CD14-positive monocyte (primary cell): ENCODE measurements around the gene HNF4A. TPM values are rescaled to one million over a fixed set of nuclear protein-coding genes. Genes with fewer than 3 reads are reported as not detected.

ENCODE experiments used
- DNase-seq, 3 donors: peaks; one replicate each; pipeline ENCODE4 v3.0.0-alpha.2; 2011 to 2022
- H2AFZ ChIP-seq: 2 replicates; pipeline ENCODE4 v1.6.0; 2012; ENCODE audit warnings: mild to moderate bottlenecking, low read depth, low read length, inconsistent platforms; ENCODE audit not compliant: insufficient read depth, poor library complexity, severe bottlenecking
- H3K27ac ChIP-seq, 2 donors: 1 replicate in 1 of 2; 2 replicates in 1 of 2; pipeline ENCODE4 v1.5.1; 2012 to 2013; ENCODE audit warnings: low read length in 2 of 2, control low read depth in 1 of 2, inconsistent platforms in 1 of 2, low read depth in 1 of 2, mild to moderate bottlenecking in 1 of 2
- H3K27me3 ChIP-seq, 2 donors: one replicate each; pipeline versions ENCODE4 v1.6.0 to v1.6.1; 2011 to 2013; ENCODE audit warnings: low read length in 2 of 2; ENCODE audit not compliant: control insufficient read depth in 2 of 2, insufficient read depth in 2 of 2
- H3K36me3 ChIP-seq, 2 donors: replicated peaks in 1 of 2; 1 replicate in 1 of 2; 2 replicates in 1 of 2; pipeline versions ENCODE4 v1.5.1 to v1.6.1; 2012 to 2013; ENCODE audit warnings: low read length in 2 of 2, control low read depth in 1 of 2, inconsistent platforms in 1 of 2, mild to moderate bottlenecking in 1 of 2; ENCODE audit not compliant: insufficient read depth in 2 of 2, control insufficient read depth in 1 of 2
- H3K4me1 ChIP-seq, 2 donors: 1 replicate in 1 of 2; 2 replicates in 1 of 2; pipeline versions ENCODE4 v1.5.1 to v1.6.1; 2012 to 2013; ENCODE audit warnings: low read length in 2 of 2, control low read depth in 1 of 2, inconsistent platforms in 1 of 2, mild to moderate bottlenecking in 1 of 2, moderate library complexity in 1 of 2; ENCODE audit not compliant: insufficient read depth in 2 of 2, control insufficient read depth in 1 of 2
- H3K4me2 ChIP-seq: replicated peaks from 2 replicates; pipeline ENCODE3; 2012; ENCODE audit warnings: low read length, moderate library complexity, mild to moderate bottlenecking; ENCODE audit not compliant: poor library complexity, severe bottlenecking; ENCODE audit errors: extremely low read depth
- H3K4me3 ChIP-seq, 3 experiments: fragments of 200-600 bp in 1 of 3; sonication (generic) in 1 of 3; replicated peaks in 1 of 3; 1 replicate in 2 of 3; 2 replicates in 1 of 3; pipeline ENCODE4 v1.5.1; 2011 to 2013; ENCODE audit warnings: low read length in 3 of 3, mild to moderate bottlenecking in 3 of 3, control low read depth in 2 of 3, low read depth in 2 of 3, inconsistent platforms in 1 of 3, moderate library complexity in 1 of 3
- H3K79me2 ChIP-seq: 2 replicates; pipeline ENCODE4 v1.6.0; 2012; ENCODE audit warnings: mild to moderate bottlenecking, control low read depth, inconsistent platforms, low read length, moderate library complexity; ENCODE audit not compliant: insufficient read depth
- H3K9ac ChIP-seq: 2 replicates; pipeline ENCODE4 v1.6.0; 2017; ENCODE audit warnings: low read length, mild to moderate bottlenecking; ENCODE audit not compliant: insufficient read depth, poor library complexity, severe bottlenecking
- H3K9me3 ChIP-seq, 2 donors: replicated peaks in 1 of 2; 1 replicate in 1 of 2; 2 replicates in 1 of 2; pipeline versions ENCODE4 v1.5.1 to v1.6.1; 2012 to 2013; ENCODE audit warnings: low read length in 2 of 2, control low read depth in 1 of 2; ENCODE audit not compliant: control insufficient read depth in 1 of 2, insufficient read depth in 1 of 2
- H4K20me1 ChIP-seq: 2 replicates; pipeline ENCODE4 v1.6.0; 2012; ENCODE audit warnings: mild to moderate bottlenecking, low read length, control low read depth, moderate library complexity; ENCODE audit not compliant: insufficient read depth
- H3K27ac Mint-ChIP-seq, 7 donors: one replicate each; pipeline ENCODE4 v1.8.0; 2020; ENCODE audit warnings: mild to moderate bottlenecking in 7 of 7, mixed read lengths in 7 of 7, moderate library complexity in 6 of 7, inconsistent platforms in 2 of 7
- H3K27me3 Mint-ChIP-seq, 3 donors: one replicate each; pipeline ENCODE4 v1.8.0; 2021 to 2022; ENCODE audit warnings: low read depth in 3 of 3, mild to moderate bottlenecking in 3 of 3, mixed read lengths in 3 of 3, moderate library complexity in 3 of 3, inconsistent platforms in 1 of 3
- H3K36me3 Mint-ChIP-seq, 2 donors: one replicate each; pipeline ENCODE4 v1.8.0; 2020; ENCODE audit warnings: mixed read lengths in 2 of 2, inconsistent platforms in 1 of 2, mild to moderate bottlenecking in 1 of 2
- H3K4me1 Mint-ChIP-seq: one replicate; pipeline ENCODE4 v1.8.0; 2020; ENCODE audit warnings: mild to moderate bottlenecking, mixed read lengths
- H3K4me3 Mint-ChIP-seq, 2 donors: one replicate each; pipeline ENCODE4 v1.8.0; 2020; ENCODE audit warnings: mild to moderate bottlenecking in 2 of 2, mixed read lengths in 2 of 2, moderate library complexity in 1 of 2
- H3K9me3 Mint-ChIP-seq, 7 donors: one replicate each; pipeline ENCODE4 v1.8.0; 2020 to 2022; ENCODE audit warnings: mixed read lengths in 7 of 7, mild to moderate bottlenecking in 6 of 7, moderate library complexity in 6 of 7, inconsistent platforms in 2 of 7
- whole genome bisulfite sequencing: methylation state at CpG from one replicate; pipeline ENCODE4 v1.1.5; 2013; ENCODE audit warnings: missing lambda C conversion rate; ENCODE audit not compliant: insufficient coverage; 5-methylcytosine and 5-hydroxymethylcytosine counted together
- intact Hi-C, 2 donors: fragments of 100-400 bp; cut with micrococcal nuclease; formaldehyde crosslinking; loops; one replicate each; pipeline versions ENCODE4 v1.15.0 to v1.15.1; 2023
- polyA plus RNA-seq, 3 donors: library from polyadenylated mRNA; depleted of rRNA in 1 of 3; unstranded in 2 of 3; stranded (reverse) in 1 of 3; fragments of 300-500 nt in 2 of 3; fragments of >200 nt in 1 of 3; fragmentation: Illumina TruSeq in 2 of 3; gene quantifications; 1 replicate in 2 of 3; 2 replicates in 1 of 3; pipeline ENCODE4 v1.2.3, GENCODE V29; 2012 to 2021
- TF ChIP-seq, protein P1 (sequence below): fragments of 200-600 bp; IDR thresholded peaks from one replicate; pipeline ENCODE4 v1.8.0; 2022; ENCODE audit warnings: antibody characterized with exemption, mild to moderate bottlenecking

Gene HNF4A
- polyA plus RNA-seq, 3 donors, result not detected

DNA sequence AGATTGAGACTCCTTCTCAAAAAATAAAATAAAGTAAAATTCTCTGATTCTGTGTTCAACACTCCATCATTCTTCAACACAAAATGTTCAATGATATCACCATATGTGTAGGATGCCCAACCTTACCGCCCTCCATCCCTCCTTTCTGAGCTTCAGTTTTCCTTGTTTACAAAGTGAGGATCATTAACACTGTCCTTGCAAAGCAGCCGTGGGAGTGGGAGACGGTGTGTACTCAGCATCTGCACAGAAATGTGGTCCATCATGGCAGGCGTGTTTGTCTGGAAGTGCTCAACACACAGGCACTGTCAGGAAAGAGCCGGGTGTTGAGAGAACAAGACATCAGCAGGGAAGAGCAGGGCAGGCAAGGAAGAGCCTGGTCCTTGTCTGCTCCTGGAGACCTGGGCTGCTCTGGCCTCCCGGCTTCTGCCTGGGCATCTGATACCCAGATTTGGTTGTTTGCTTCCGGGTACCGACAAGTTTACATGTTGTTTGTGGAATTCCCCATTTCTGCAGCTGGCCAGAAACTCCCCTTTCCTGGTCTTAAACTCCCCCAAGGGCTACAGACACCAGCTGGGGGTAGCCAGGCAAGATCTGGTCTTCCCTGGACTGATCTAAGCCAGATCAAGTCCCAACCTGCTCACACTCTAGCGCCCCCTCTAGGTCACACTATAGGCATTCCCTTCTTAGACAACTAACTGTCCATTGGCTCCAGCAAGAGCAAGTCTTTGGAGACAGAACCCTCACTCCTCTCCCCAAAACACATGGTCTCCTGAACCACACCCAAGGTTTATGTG, 93.5 kb downstream of the HNF4A start:
- no peaks in the 10 kb centered on the region for H4K20me1 ChIP-seq
- peak in 2 of 3 donors; percentile 11 to 19 for DNase-seq
- H3K79me2 ChIP-seq, result no peaks in the 10 kb centered on the region
- peaks cover 0 to 2% (median 0%) of the 10 kb centered on the region in 7 donors for H3K9me3 Mint-ChIP-seq
- no peaks in the 10 kb centered on the region for H3K36me3 Mint-ChIP-seq
- H3K9ac ChIP-seq, result no peak overlapping the region
- no peak overlapping the region for H2AFZ ChIP-seq
- no peaks in the 10 kb centered on the region for H3K4me1 ChIP-seq
- intact Hi-C loops, result no loop called here
- H3K4me1 Mint-ChIP-seq, result no peaks in the 10 kb centered on the region
- no peaks in the 10 kb centered on the region for H3K9me3 ChIP-seq
- H3K4me2 ChIP-seq, result no peak overlapping the region
- WGBS, result 70% methylated on average over 7 of the region's 9 CpGs
- no peaks in the 10 kb centered on the region for H3K36me3 ChIP-seq
- peak overlapping the region in 1 of 7 donors; percentile 58 for H3K27ac Mint-ChIP-seq
- no peak overlapping the region for H3K4me3 Mint-ChIP-seq
- H3K27me3 Mint-ChIP-seq, result peaks cover 7 to 9% (median 7%) of the 10 kb centered on the region in 3 donors
- H3K4me3 ChIP-seq, result no peak overlapping the region
- H3K27ac ChIP-seq, result no peak overlapping the region
- TF ChIP-seq, protein P1, sequence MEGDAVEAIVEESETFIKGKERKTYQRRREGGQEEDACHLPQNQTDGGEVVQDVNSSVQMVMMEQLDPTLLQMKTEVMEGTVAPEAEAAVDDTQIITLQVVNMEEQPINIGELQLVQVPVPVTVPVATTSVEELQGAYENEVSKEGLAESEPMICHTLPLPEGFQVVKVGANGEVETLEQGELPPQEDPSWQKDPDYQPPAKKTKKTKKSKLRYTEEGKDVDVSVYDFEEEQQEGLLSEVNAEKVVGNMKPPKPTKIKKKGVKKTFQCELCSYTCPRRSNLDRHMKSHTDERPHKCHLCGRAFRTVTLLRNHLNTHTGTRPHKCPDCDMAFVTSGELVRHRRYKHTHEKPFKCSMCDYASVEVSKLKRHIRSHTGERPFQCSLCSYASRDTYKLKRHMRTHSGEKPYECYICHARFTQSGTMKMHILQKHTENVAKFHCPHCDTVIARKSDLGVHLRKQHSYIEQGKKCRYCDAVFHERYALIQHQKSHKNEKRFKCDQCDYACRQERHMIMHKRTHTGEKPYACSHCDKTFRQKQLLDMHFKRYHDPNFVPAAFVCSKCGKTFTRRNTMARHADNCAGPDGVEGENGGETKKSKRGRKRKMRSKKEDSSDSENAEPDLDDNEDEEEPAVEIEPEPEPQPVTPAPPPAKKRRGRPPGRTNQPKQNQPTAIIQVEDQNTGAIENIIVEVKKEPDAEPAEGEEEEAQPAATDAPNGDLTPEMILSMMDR, result peak; percentile 44
- H3K27me3 ChIP-seq, result no peaks in the 10 kb centered on the region

DNA sequence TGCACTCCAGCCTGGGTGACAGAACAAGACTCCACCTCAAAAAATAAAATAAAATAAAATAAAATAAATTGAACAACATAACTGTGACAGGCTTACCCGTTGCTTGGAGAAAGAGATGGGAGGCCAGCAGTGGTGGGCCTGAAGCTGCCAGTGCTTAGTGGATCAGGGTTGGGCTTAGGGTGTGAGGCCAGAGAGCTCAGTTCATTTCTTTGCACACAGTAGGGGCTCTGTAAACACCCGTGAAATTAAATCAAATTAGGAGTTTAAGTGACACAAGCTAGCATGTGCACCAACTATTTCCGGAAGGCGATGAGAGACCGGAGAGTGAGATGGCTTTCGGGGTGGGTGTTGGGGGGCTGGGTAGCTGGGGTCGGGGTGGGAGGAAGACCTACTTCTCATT, 94.4 kb downstream of the HNF4A start:
- Histone ChIP-seq H3K27me3 (no peaks in the 10 kb centered on the region), H3K36me3 (no peaks in the 10 kb centered on the region), H3K9ac (no peak overlapping the region), H3K4me1 (peaks cover under 1% of the 10 kb centered on the region in 2 donors), H3K27ac (no peak overlapping the region), H3K4me3 (no peak overlapping the region), H3K9me3 (no peaks in the 10 kb centered on the region), H2AFZ (no peak overlapping the region), H3K79me2 (no peaks in the 10 kb centered on the region), H3K4me2 (no peak overlapping the region), H4K20me1 (no peaks in the 10 kb centered on the region)
- peaks cover 1% of the 10 kb centered on the region for H3K4me1 Mint-ChIP-seq
- WGBS, result 86% methylated on average over 1 of the region's 7 CpGs
- H3K27me3 Mint-ChIP-seq, result peaks cover 7 to 8% (median 7%) of the 10 kb centered on the region in 3 donors
- TF ChIP-seq, protein P1, result no peak
- no peak overlapping the region for H3K4me3 Mint-ChIP-seq
- no peaks in the 10 kb centered on the region for H3K36me3 Mint-ChIP-seq
- intact Hi-C loops, result no loop called here
- DNase-seq, result no peak
- H3K27ac Mint-ChIP-seq, result no peak overlapping the region
- peaks cover 0 to 2% (median 0%) of the 10 kb centered on the region in 7 donors for H3K9me3 Mint-ChIP-seq
